ACHN (cell line): ENCODE data around the gene DIPK1B.
A peak's percentile ranks its signal among the peaks of the same experiment; 100 is the strongest.
"Not testable (repeated sequence)": the region's sequence is repeated elsewhere in the genome, so short reads cannot be mapped to it uniquely, and the experiment has no call there.

Experiments
- DNase-seq: peaks from one replicate; pipeline ENCODE4 v3.0.0-alpha.2; 2015
- in situ Hi-C: cut with HindIII; loops from 2 replicates; pipeline ENCODE4 v1.10.0; 2017; ENCODE audit warnings: low sequenced_read_pairs, low pct_ligation_motif_present, low pct_unique_long_range_greater_than_20kb

DIPK1B gene

DNA sequence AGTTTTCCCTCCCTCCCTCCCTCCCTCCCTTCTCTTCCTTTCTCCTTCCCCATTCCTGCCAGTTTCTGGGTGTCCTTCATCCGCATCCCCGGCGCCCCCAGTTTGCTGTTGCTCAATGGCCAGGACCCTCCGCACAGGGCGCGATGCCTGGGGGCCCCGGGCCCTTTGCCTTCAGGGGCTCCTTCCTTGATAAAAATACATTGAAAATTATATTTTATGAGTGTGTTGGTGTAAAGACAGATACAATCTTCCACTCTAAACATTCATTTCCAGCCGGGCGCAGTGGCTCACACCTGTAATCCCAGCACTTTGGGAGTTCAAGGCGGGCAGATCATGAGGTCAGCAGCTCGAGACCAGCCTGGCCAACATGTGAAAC lies 17.5 kb upstream of the DIPK1B start:
- DNase-seq: no peak
- in situ Hi-C loops: no loop called here

DNA sequence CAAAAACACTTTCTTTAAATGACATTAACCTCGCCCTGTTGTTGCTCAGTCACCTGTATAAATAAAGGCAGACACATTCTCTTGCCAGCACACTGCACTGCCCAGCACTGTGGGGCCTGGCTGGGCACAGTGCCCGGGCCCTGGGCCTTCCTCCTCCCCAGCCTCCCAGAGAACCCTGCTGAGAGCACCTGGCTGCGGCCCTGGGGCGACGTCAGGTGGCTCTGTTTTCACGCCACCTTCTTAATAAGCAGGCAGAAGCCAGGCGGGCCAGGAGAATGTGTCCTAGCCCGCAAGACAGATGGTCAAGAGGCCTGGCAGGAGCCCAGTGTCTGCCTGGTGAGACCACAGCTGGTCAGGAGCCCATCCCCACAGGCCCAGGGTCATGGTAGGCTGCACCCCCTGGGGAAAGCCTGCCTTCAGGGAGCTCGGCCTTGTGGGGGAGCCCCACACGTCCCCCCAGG lies 16.9 kb upstream of the DIPK1B start:
- DNase-seq: peak; percentile 64
- in situ Hi-C loops: no loop called here

DNA sequence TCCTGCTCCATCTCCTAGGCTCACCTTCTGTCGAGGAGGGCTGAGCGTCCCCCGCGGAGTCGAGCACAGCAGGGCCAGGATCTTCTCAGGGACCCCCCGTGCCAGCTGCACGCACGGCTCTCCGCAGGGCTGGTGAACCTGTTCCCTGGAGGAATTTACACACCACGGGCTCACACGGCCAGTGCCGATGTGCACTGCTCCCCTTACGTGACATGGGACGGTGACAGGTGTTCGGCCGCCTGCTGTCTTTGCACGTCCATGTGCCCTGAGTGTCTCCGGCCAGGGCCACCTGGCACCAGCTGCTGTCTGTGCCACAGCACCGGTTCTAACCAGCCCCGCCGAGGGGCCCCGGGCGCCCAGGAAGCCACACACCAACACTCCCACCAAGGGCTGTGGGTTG lies 16.4 kb upstream of the DIPK1B start:
- in situ Hi-C loops: no loop called here

DNA sequence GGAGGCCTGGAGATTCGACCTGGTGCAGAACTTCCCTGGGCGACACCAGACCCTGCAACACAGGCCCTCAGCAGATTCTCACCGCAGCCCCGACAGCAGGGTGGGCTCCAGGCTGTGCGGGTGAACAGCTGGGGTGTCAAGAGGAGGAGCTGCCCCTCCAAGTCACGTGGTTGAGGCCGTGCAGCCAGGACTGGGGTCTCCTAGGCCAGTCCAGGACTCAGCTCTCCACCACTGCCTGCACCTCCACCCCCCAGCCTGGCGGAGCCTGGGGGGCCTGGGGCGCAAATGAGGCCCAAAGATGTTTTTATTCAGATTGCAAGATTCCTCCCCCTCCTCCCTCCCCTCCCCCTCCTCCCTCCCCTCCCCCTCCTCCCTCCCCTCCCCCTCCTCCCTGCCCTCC lies 15.9 kb upstream of the DIPK1B start:
- in situ Hi-C loops: no loop called here
- DNase-seq: no peak

More for the DNA sequence above, 16.4 kb upstream of the DIPK1B start:
- no peak for DNase-seq

DNA sequence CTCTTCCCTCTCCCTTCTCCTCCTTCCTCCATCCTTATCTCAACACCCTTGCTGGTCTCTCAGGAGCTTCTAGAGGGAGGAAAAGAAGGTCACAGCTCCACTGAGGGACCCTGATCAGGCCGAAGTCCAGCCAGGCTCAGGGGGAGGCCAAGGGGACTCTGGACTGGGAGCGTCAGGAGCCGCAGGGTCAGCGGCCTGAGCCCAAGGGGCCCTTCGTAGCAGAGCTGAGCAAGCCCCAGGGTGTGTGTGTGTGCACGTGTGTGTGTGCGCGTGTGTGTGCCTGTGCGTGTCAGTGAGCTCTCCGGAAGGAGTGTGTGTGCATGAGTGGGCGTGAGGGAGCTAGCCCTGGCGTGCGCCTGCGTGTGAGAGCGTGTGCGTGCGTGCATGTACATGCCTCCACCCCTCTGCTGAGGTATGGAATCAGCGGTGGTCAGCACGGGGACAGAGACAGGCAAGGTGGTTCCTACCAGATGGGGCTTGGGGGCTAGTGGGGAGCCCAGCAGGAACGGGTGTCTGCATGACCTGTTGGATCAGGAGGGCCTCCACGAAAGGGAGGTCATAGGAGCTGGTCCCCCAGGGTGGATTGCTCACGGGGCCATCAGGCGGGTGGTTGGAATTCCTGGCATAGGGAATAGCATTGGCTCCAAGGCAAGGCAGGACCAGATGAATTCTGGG lies 15.1 kb upstream of the DIPK1B start:
- in situ Hi-C loops: no loop called here
- DNase-seq: peak; percentile 19

DNA sequence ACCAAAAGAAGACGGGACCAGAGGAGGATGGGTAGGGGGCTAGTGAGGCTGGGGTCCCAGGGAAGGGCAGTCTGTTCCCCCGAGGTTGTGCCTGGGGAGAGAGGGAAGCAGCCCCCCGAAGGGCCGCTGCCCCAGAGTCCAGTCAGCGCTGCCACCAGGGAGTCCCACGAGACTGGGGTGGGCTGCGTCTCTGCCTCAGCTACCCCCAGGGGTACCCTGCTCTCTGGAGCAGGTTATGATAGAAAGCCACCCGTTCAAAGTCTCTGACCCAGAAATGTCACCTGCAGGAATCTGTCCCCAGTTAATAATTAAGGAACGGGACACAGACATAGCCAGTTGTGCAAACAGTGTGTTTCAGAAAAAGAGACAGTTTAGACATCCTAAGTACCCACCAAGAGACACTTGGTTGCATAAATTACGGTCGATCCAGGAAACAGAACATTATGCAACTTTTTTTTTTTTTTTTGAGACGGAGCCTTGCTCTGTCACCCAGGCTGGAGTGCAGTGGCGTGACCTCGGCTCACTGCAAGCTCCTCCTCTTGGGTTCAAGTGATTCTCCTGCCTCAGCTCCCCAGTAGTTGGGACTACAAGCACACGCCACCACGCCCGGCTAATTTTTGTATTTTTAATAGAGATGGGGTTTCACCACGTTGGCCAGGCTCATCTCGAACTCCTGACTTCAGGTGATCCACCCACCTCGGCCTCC lies 14.4 kb upstream of the DIPK1B start:
- in situ Hi-C loops: no loop called here
- DNase-seq: no peak

DNA sequence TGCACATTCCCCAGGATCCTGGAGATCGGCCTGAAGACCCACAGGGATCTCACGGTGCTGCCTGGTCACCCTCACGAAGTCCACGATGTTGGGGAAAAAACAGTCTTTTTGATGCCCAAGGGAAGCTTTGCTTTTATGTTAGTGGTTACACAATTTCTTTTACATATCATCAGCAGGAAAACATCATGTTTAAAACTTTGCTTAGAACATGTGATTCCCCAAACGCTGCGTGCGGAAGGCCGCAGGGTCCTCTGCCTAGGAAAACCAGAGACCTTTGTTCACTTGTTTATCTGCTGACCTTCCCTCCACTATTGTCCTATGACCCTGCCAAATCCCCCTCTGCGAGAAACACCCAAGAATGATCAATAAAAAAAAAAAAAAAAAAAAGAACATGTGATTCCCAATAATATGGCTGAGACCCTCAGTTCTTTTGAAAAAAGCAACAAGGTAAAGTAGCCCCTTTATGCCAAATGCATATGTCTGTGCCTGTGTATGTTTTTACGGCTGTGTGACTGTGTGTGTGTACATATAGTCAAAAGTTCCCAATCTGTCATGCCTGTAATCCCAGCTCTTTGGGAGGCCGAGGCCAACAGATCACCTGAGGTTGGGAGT lies 13.6 kb upstream of the DIPK1B start:
- in situ Hi-C loops: no loop called here
- DNase-seq: no peak

DNA sequence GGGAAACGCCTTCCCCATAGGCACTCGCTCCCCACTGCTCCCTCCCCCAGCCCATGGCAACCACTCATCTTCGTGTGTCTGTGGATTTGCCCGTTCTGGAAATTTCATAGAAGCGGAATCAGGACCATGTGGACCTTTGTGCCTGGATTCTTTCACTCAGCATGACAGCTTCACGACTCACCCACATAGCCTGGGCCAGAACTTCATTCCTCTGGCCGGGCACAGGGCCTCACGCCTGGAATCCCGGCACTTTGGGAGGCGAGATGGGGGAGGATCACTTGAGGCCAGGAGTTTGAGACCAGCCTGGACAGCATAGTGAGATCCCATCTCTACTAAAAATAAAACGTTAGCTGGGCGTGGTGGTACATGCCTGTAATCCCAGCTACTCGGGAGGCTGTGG lies 12.1 kb upstream of the DIPK1B start:
- no peak for DNase-seq
- in situ Hi-C loops: no loop called here

DNA sequence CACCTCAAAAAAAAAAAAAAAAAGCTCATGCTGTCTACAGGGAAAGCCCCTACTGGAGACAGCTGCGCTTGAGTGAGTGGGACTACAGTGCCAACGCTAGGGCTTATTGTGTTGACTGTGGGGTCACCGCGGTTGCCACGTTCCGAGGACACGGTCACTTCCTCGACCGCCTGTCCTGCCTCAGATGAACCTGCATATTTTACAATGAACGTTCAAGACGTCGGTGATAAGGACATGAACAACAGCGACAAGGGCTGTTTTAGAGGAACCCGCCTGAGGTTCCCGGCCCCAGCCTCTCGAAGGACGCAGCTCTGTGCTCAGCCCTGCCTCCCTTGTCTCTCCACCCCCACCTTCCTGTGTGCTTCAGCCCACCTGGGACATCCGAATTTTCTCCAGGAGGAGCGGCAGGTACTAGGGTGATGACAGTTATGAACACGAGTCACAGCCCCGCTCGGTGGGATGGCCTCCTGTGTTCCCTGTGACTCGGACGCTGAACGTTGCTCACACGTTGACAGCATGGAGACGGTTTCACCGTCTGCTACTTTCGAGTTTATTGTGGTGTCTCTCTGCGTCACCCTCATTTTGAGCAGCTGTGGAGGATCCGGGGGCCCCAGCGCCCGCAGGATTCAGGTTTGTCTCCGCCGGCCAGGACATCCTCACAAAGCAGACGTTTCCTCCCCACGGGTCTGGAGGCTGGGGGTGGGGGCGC lies 11.3 kb upstream of the DIPK1B start:
- DNase-seq: no peak
- in situ Hi-C loops: no loop called here

DNA sequence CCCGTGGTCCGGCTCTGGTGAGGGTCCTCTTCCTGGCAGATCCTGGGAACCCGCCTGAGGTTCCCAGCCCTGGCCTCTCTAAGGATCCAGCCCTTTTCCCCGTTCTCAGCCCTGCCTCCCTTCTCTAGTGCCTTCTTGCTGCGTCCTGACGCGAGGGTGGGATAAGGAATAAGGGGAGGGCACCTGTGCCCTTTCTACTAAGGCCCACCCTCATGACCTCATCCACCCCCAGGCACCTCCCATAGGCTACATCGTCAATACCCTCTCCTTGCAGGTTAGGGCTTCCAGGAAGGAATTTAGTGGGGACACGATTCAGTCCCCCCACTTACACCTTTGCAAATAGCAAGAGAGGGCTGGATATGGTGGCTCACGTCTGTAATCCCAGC lies 10.7 kb upstream of the DIPK1B start:
- in situ Hi-C loops: no loop called here
- DNase-seq: no peak

DNA sequence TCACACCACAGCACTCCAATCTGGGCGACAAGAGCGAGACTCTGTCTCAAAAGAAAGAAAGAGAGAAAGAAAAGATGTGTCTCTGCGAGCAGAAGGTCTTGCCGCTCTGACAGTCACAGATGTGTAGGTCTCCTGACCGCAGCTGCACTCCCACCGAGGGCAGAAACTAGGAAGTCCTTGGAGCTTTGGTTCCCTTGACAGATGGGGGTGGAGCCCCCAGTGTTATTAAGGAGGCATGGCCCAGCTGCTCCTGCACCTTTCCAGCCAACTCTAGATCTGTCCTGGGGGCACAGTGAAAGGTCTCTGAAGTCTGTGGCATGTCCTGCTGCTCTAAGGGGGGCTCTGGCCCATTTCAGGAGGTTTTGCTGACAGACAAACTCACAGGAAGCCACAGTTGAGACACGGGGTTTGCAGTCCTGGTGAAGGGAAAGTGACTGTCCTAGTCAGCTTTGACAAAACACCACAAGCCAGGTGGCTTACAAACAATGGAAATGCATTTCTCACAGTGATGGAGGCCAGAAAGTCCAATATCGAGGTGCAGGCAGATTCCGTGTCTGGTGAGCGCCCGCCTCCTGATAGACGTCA lies 9.0 kb upstream of the DIPK1B start:
- DNase-seq: no peak
- in situ Hi-C loops: no loop called here

DNA sequence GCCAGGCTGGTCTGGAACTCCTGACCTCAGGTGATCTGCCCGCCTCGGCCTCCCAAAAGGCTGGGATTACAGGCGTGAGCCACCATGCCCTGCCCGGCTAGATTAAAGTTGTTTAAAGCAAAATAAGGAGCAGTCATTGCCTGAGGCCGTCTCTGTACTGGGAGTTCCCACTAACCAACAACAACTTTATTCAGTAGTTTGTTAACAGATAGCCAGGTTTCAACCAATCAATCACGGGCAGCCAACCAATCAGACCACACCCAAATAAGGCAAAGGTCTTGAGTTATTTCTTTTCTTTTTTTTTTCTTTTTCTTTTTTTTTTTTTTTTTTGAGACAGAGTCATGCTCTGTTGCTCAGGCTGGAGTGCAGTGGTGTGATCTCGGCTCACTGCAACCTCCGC lies 7.6 kb upstream of the DIPK1B start:
- DNase-seq, in situ Hi-C loops: not testable (repeated sequence)

DNA sequence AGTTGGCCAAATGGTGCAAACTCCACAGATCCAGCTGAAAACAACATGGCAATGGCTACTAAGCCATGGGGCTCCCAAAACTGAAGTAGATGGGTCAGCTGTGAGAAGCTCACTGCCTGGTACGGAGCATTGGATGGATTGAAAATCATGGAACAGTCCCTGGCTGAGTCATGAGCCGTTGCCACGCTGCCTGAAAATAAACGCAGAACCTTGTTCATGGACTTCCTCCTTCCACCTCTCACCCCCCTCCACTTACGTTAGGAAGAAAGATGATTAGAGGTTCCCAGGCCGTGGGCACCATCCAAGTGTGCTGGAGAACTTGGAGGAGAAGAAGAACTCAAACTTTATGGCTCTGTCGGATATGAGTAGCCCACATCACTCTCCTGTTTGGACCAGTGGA lies 6.8 kb upstream of the DIPK1B start:
- in situ Hi-C loops: no loop called here
- no peak for DNase-seq

DNA sequence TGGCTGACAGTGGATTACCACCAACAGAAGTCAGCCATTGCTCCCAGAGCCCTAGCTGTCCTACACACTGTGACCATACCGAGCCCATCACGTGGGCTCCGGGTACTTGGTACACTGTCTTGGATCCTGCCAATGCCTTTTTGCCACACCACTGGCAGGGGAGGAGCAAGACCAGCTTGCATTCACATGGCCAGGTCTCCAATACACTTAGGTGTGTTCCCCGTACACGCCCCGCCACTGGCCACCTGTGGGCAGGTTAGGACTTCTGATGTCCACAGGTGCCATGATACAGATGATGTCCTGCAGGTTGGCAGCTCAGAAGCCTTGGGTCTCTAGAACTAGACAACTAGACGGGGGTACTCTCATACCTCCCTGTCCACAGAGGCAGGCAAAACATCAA lies 5.4 kb upstream of the DIPK1B start:
- in situ Hi-C loops: no loop called here
- DNase-seq: no peak

DNA sequence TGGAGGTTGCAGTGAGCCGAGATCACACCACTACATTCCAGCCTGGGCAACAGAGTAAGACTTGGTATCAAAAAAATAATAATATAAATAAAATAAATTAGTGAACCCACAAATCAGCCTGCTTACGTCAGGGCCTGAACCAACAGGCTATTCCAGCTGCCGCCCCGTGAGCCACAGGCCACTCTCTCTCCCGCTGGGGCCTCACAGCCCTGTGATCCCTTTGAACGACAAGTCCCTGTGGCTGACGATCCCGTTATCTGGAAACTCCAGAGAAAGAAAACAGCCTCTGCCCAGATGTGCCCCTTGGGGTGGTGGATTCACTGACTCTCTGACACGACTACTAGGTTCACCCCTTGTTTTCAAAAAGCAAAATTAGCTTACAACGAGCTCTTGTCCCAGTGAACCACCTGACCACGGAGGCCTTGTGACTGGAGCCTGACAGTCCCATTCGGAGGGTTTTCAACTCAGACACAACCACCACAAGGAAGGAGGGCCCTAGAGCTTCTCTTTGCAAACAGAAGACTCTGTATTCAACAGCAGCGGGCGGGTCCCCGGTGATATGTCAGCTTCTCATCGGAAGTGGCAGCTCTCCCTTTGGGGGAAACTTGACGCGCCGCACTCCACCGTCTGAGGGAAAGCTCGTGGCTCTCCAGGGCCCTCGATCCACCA lies 4.4 kb upstream of the DIPK1B start:
- in situ Hi-C loops: no loop called here
- DNase-seq: no peak

DNA sequence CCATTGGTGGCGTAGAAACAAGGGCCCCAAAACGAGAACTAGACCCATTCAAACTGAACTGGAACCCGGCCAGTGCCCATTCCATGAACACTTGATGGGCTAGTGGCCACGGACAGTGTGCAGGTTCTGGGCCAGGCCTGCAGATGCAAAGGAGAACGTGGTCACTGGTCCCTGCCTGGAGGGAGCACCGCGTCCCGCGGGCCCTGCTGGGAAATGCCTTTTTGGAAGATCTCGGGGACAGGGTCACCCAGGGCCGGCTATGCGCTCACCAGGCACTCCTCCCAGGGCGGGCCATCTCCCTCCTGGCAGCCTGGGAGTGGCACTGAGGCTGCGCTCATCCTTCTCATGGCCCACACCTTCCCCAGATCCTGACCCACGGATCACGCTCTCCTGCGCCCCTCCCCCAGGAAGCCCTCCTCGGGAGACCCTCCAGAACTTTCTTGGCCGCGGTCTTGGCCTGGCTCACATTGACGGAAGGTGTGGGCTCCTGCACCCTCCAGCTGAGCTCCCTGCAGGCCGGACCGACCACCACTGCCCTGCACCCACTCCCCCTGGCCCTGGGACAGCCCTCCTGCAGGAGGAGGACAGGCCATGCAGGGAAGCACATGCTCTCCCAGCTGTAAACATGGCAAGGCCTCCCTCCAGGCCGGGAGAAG lies 2.8 kb upstream of the DIPK1B start:
- in situ Hi-C loops: no loop called here
- DNase-seq: no peak

DNA sequence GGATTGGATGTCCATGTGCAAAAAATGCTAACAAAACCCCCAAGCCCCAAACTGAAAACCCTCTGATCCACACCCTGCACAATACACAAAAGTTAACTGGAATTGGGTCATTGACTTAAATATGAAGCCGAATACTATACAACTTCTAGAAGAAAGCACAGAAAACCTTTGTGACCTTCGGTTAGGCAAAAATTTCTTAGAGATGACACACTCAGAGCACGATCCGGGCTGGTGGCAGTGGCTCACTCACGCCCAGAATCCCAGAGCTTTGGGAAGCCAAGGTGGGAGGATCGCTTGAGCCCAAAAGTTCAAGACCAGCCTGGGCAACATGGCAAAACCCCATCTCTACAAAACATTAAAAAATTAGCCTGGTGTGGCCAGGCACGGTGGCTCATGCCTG lies 1.8 kb upstream of the DIPK1B start:
- DNase-seq: peak; percentile 31
- in situ Hi-C loops: no loop called here

DNA sequence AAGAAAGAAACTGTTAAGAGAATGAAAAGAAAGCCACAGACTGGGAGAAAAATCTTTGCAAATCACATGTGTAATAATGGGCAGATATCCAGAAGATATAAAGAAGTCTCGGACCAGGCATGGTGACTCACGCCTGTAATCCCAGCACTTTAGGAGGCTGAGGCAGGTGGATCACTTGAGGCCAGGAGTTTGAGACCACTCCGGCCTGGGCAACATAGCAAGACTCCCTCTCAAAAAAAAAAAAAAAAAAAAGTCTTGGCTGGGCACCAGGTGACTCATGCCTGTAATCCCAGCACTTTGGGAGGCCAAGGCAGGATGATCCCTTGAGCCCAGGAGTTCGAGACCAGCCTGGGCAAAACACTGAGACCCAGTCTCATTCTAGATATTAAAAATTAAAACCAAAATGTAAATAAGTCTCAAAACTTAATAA lies 1.1 kb upstream of the DIPK1B start:
- in situ Hi-C loops: not testable (repeated sequence)
- DNase-seq: peak; percentile 33
